Measurements from ENCODE around the gene PPM1J. TPM values are rescaled to one million over a fixed set of nuclear protein-coding genes. Genes with fewer than 3 reads are reported as not detected.
"Not testable (repeated sequence)": the region's sequence is repeated elsewhere in the genome, so short reads cannot be mapped to it uniquely, and the experiment has no call there.

Gene PPM1J
- total RNA-seq, 4 donors from 2014 or later = 0.42 to 3.6 (median 2.3) TPM

DNA sequence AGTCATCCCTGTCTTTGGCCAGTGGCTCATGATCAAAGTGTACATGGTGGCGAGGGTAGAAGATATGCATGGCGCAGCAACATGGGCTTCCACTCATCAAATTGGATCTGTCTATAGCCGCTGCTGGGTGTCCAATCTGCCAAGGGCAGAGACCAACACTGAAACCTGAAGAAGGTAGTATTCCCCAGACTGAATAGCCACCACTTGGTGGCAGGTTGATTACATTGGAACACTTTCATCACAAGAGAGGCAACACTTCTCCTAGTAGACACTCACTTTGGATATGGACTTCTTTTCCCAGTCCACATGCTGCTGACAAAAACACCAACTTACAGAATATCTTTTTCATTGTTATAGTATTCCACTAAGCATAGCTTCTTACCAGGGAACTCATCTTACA, 22.4 kb upstream of the PPM1J start:
- Histone ChIP-seq H3K4me1 (no peaks in the 10 kb centered on the region), H3K27me3 (peaks cover 0 to 10% (median 0%) of the 10 kb centered on the region in 4 donors), H3K9me3 (peaks cover 0 to 6% (median 0%) of the 10 kb centered on the region in 4 donors), H3K4me3 (no peak overlapping the region), H3K36me3 (no peaks in the 10 kb centered on the region), H3K27ac (replicated peaks in 1 of 4) (no peak overlapping the region)
- no peak for DNase-seq (ENCODE audit: extremely low spot score)
- 93% methylated on average over 3 of the region's 3 CpGs for WGBS
- intact Hi-C loops (cut with DNase I) = no loop called here
- TF ChIP-seq CTCF (IDR thresholded peaks at IDR 0.05) = no peak
- TF ChIP-seq EP300 (IDR thresholded peaks at IDR 0.05) = no peak
- TF ChIP-seq POLR2A (IDR thresholded peaks at IDR 0.05; ENCODE audit: low read depth) = no peak
- TF ChIP-seq POLR2AphosphoS5 (IDR thresholded peaks at IDR 0.05) = no peak

- 92% methylated on average over 1 of the region's 1 CpG for WGBS
- Histone ChIP-seq H3K27me3 (no peaks in the 10 kb centered on the region), H3K4me1 (no peaks in the 10 kb centered on the region), H3K27ac (replicated peaks in 1 of 4) (no peak overlapping the region), H3K9me3 (peaks cover 0 to 6% (median 0%) of the 10 kb centered on the region in 4 donors), H3K4me3 (no peak overlapping the region), H3K36me3 (no peaks in the 10 kb centered on the region)
- DNase-seq (ENCODE audit: extremely low spot score) = no peak
- intact Hi-C loops (cut with DNase I) = no loop called here
- TF ChIP-seq EP300 (IDR thresholded peaks at IDR 0.05) (no peak), CTCF (IDR thresholded peaks at IDR 0.05) (no peak), POLR2AphosphoS5 (IDR thresholded peaks at IDR 0.05) (no peak), POLR2A (IDR thresholded peaks at IDR 0.05; ENCODE audit: low read depth) (no peak)
Measured at GRCh38 chr1:112735752-112736151, 20.6 kb upstream of the PPM1J start.

GRCh38 chr1:112731451-112731850, 16.3 kb upstream of the PPM1J start:
- intact Hi-C loops (cut with DNase I) = no loop called here
- 86% methylated on average over 1 of the region's 1 CpG for WGBS

GRCh38 chr1:112729909-112730308, 14.8 kb upstream of the PPM1J start:
- Histone ChIP-seq H3K27ac (replicated peaks in 1 of 4) (no peak overlapping the region), H3K4me1 (no peaks in the 10 kb centered on the region), H3K4me3 (no peak overlapping the region), H3K9me3 (no peaks in the 10 kb centered on the region), H3K27me3 (no peaks in the 10 kb centered on the region), H3K36me3 (no peaks in the 10 kb centered on the region)
- DNase-seq (ENCODE audit: extremely low spot score) = no peak
- intact Hi-C loops (cut with DNase I) = no loop called here
- TF ChIP-seq POLR2AphosphoS5 (IDR thresholded peaks at IDR 0.05) (no peak), EP300 (IDR thresholded peaks at IDR 0.05) (no peak), CTCF (IDR thresholded peaks at IDR 0.05) (no peak), POLR2A (IDR thresholded peaks at IDR 0.05; ENCODE audit: low read depth) (no peak)
- 82% methylated on average over 1 of the region's 1 CpG for WGBS

More at GRCh38 chr1:112731451-112731850, 16.3 kb upstream of the PPM1J start:
- no peaks in the 10 kb centered on the region for H3K36me3 ChIP-seq
- H3K27ac ChIP-seq (replicated peaks in 1 of 4) = no peak overlapping the region
- no peaks in the 10 kb centered on the region for H3K27me3 ChIP-seq
- TF ChIP-seq POLR2A (IDR thresholded peaks at IDR 0.05; ENCODE audit: low read depth) = no peak
- no peak for TF ChIP-seq CTCF (IDR thresholded peaks at IDR 0.05)
- no peak for TF ChIP-seq POLR2AphosphoS5 (IDR thresholded peaks at IDR 0.05)
- no peak for TF ChIP-seq EP300 (IDR thresholded peaks at IDR 0.05)
- H3K4me3 ChIP-seq = no peak overlapping the region
- no peaks in the 10 kb centered on the region for H3K4me1 ChIP-seq
- DNase-seq (ENCODE audit: extremely low spot score) = no peak
- H3K9me3 ChIP-seq = no peaks in the 10 kb centered on the region

DNA sequence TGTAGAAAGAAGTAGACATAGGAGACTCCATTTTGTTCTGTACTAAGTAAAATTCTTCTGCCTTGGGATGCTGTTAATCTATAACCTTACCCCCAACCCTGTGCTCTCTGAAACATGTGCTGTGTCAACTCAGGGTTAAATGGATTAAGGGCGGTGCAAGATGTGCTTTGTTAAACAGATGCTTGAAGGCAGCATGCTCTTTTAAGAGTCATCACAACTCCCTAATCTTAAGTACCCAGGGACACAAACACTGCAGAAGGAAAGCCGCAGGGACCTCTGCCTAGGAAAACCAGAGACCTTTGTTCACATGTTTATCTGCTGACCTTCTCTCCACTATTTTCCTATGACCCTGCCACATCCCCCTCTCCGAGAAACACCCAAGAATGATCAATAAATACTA, 13.9 kb upstream of the PPM1J start:
- H3K4me3 ChIP-seq; H3K36me3 ChIP-seq; DNase-seq (ENCODE audit: extremely low spot score); H3K27me3 ChIP-seq; H3K9me3 ChIP-seq; H3K4me1 ChIP-seq; intact Hi-C loops (cut with DNase I); H3K27ac ChIP-seq (replicated peaks in 1 of 4): not testable (repeated sequence)
- WGBS = 76% methylated on average over 3 of the region's 3 CpGs

GRCh38 chr1:112728306-112728971, 13.3 kb upstream of the PPM1J start:
- intact Hi-C loops (cut with DNase I) = not testable (repeated sequence)

More at GRCh38 chr1:112728306-112728971, 13.3 kb upstream of the PPM1J start:
- not testable (repeated sequence) for H3K4me3 ChIP-seq; H3K27me3 ChIP-seq; H3K36me3 ChIP-seq; H3K27ac ChIP-seq (replicated peaks in 1 of 4); H3K9me3 ChIP-seq; DNase-seq (ENCODE audit: extremely low spot score); H3K4me1 ChIP-seq
- 93% methylated on average over 29 of the region's 33 CpGs for WGBS

Data from esophagus muscularis mucosa (tissue), 4 donors.